Esophagus (tissue), 2 donors: Measurements from ENCODE around the gene CES1. TPM values are rescaled to one million over a fixed set of nuclear protein-coding genes. Genes with fewer than 3 reads are reported as not detected.
"Not testable (repeated sequence)": the region's sequence is repeated elsewhere in the genome, so short reads cannot be mapped to it uniquely, and the experiment has no call there.

ENCODE experiments used
- H3K27ac ChIP-seq, 2 donors: one replicate each; pipeline ENCODE4 v1.5.1; 2013; ENCODE audit warnings: low read depth in 2 of 2, mild to moderate bottlenecking in 2 of 2, inconsistent platforms in 1 of 2, low read length in 1 of 2, moderate library complexity in 1 of 2
- H3K27me3 ChIP-seq, 2 donors: one replicate each; pipeline ENCODE4 v1.6.1; 2013; ENCODE audit warnings: low read length in 2 of 2, control low read depth in 1 of 2, mild to moderate bottlenecking in 1 of 2; ENCODE audit not compliant: insufficient read depth in 2 of 2, control insufficient read depth in 1 of 2
- H3K36me3 ChIP-seq, 2 donors: one replicate each; pipeline ENCODE4 v1.6.1; 2013; ENCODE audit warnings: low read length in 1 of 2; ENCODE audit not compliant: control insufficient read depth in 2 of 2, insufficient read depth in 2 of 2
- H3K4me1 ChIP-seq, 2 donors: one replicate each; pipeline ENCODE4 v1.6.1; 2013; ENCODE audit warnings: low read length in 1 of 2; ENCODE audit not compliant: control insufficient read depth in 2 of 2, insufficient read depth in 2 of 2
- H3K4me3 ChIP-seq, 2 donors: one replicate each; pipeline ENCODE4 v1.5.1; 2013; ENCODE audit warnings: low read length in 2 of 2, mild to moderate bottlenecking in 2 of 2, low read depth in 1 of 2, moderate library complexity in 1 of 2
- H3K9me3 ChIP-seq, 2 donors: one replicate each; pipeline ENCODE4 v1.6.1; 2013; ENCODE audit warnings: mild to moderate bottlenecking in 2 of 2, low read depth in 1 of 2, low read length in 1 of 2, moderate library complexity in 1 of 2; ENCODE audit not compliant: control insufficient read depth in 2 of 2, insufficient read depth in 1 of 2
- WGBS, 2 donors: extraction: QIAGEN DNeasy Blood & Tissue Kit; methylation state at CpG; one replicate each; pipeline ENCODE4 v1.1.7; 2013; 5-methylcytosine and 5-hydroxymethylcytosine counted together
- polyA plus RNA-seq, 2 donors: library from polyadenylated mRNA; stranded (reverse); fragments of 200-250 nt; gene quantifications; one replicate each; pipeline ENCODE4 v1.2.3, GENCODE V29; 2013
- donor health status: healthy with polysubstance abuse.
- donor health status: Bipolar disorder and iron deficiency.

Gene CES1
- polyA plus RNA-seq, 2 donors: 11.7 to 48.1 TPM

GRCh38 chr16:55781456-55781855 is 51.4 kb downstream of the CES1 start:
- not testable (repeated sequence) for H3K9me3 ChIP-seq, H3K27ac ChIP-seq, H3K27me3 ChIP-seq, H3K4me1 ChIP-seq, H3K36me3 ChIP-seq, H3K4me3 ChIP-seq
- WGBS, 2 donors: 86% methylated on average over 8 of the region's 8 CpGs

DNA sequence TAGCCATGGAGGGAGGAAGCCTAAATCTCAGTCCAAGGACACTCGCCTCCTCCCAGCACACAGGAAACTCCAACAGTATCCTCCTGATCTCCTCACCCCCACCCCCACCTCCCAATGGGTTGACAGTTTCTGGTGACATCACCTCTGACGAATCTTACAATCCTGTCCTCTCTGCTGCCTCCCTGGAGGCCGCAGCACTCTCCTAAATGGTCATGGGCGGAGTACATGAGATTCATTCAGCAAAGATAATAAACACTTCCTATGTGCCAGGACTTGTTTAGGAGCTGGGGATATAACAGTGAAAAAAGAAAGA is 52.8 kb downstream of the CES1 start:
- H3K4me3 ChIP-seq, H3K9me3 ChIP-seq, H3K36me3 ChIP-seq, H3K27me3 ChIP-seq, H3K4me1 ChIP-seq, H3K27ac ChIP-seq: not testable (repeated sequence)
- 62 to 66% methylated on average over 4 of the region's 4 CpGs for WGBS, 2 donors

DNA sequence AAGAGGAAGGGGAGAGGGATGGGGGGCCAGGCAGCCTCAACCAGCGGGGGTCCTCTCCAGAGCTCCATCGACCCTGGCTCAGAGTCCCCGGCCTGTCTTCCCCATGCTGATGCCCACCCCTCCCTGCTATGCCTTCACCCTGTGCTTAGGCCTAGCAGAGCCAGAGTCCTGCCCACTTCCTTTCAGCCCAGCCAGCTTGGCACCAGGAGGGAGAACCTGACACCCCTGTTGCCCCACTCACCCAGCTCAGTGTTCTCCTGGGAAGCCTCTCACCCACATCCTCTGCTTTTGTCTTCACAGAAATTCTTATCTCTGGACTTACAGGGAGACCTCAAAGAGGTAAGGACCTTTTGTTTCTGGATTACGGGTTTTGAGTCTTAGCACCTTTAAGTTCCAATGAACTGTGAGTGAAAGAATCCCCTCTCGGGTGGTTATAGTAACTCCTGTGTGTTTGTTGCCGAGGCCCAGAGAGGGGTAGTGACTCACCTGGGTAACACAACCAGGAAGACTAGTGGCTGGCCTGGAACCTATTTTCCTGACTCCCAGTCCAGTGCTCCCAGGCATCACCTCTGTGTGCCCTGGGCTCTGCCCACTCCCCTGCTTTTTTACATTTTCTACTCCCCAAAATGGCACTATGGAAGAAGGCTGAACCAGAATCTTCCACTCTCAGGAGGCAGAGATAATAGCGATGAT is 53.3 kb downstream of the CES1 start:
- no peaks in the 10 kb centered on the region for H3K4me1 ChIP-seq
- WGBS, 2 donors: 67 to 82% methylated on average over 7 of the region's 7 CpGs
- H3K4me3 ChIP-seq: no peak overlapping the region
- H3K27ac ChIP-seq: no peak overlapping the region
- no peaks in the 10 kb centered on the region for H3K36me3 ChIP-seq
- H3K9me3 ChIP-seq: no peaks in the 10 kb centered on the region
- H3K27me3 ChIP-seq: no peaks in the 10 kb centered on the region

DNA sequence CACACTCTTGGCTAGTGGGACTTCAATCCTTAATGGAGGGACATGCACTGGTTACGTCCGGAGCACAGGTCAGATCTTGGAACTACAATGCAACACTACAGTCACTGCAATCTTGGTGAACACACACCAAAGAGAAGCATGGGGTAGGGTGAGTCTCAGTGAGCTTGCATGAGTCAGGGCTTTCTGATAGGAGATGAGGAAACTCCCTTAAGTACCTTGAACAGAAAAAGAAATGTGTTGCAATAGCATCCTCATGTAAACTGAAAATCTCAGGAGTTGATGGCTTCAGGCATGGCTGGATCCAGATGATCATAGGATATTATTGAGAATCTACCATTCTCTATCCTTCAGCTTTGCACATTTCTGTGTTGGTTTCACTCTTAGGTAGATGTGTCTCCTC is 54.1 kb downstream of the CES1 start:
- no peaks in the 10 kb centered on the region for H3K27me3 ChIP-seq
- WGBS, 2 donors: 92 to 93% methylated on average over 2 of the region's 2 CpGs
- no peak overlapping the region for H3K27ac ChIP-seq

GRCh38 chr16:55775857-55776256 is 57.0 kb downstream of the CES1 start:
- Histone ChIP-seq H3K9me3 (no peaks in the 10 kb centered on the region), H3K27me3 (no peaks in the 10 kb centered on the region), H3K27ac (no peak overlapping the region), H3K4me3 (no peak overlapping the region), H3K36me3 (no peaks in the 10 kb centered on the region), H3K4me1 (no peaks in the 10 kb centered on the region)
- WGBS, 2 donors: 56 to 64% methylated on average over 4 of the region's 4 CpGs

More for the DNA sequence above, 54.1 kb downstream of the CES1 start:
- Histone ChIP-seq H3K9me3 (no peaks in the 10 kb centered on the region), H3K36me3 (no peaks in the 10 kb centered on the region), H3K4me1 (no peaks in the 10 kb centered on the region), H3K4me3 (no peak overlapping the region)

DNA sequence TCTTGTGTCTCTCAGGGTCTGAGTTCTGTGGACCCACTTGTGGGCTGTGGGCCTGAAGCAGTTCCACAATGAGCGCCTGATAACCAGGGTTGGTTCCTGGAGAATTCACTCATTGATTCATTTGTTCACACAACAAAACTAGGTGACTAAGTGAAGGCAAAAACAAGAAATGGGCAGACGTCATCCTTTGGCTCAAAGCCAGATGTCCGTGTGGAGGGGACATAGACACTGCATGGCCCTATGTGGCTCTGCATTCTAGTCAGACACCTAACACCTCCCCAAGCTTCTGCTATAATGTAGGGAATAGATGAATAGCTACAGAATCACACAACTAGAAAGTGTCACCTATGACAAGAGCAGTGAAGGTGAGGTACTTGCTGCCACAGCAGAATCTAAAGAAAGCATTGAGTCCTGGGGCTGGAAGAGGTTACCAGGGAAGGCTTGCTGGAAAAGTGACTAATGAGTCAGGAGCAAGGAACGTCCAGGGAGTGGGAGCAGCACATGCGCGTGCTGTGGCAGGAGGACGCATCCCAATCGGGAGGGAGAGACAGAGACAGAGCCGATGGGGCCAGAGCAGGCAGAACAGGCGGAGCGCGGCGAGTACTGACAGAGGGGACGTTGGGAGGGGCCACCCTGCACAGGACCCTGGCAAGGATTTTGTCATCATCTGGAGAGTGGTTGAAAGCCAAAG is 58.9 kb downstream of the CES1 start:
- Histone ChIP-seq H3K27me3 (peaks cover 0 to 2% of the 10 kb centered on the region in 2 donors), H3K4me1 (no peaks in the 10 kb centered on the region), H3K36me3 (no peaks in the 10 kb centered on the region), H3K4me3 (no peak overlapping the region), H3K27ac (no peak overlapping the region), H3K9me3 (no peaks in the 10 kb centered on the region)
- WGBS, 2 donors: 55 to 61% methylated on average over 14 of the region's 14 CpGs

DNA sequence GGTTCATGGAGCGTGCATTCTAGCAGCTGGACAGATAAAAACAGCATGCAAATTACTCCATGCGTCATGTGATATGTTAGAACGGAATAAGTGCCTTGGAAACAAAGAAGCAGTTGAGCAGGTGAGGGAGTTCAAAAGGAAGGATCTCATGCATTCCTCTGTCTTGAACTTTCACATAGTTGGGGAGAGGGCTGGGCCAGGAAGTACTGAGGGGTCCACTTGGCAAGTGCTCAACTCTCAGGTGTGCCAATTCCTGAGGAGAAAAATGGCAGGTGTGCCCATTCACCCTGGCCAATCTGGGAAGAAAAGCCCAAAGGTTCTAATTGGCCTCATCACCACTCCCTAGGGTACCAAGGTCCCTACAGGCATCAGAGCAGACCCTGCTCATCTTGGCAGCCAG is 67.7 kb downstream of the CES1 start:
- H3K27me3 ChIP-seq: no peaks in the 10 kb centered on the region
- 30 to 53% methylated on average over 3 of the region's 3 CpGs for WGBS, 2 donors
- H3K27ac ChIP-seq: no peak overlapping the region

GRCh38 chr16:55760310-55761001 is 72.4 kb downstream of the CES1 start:
- no peaks in the 10 kb centered on the region for H3K9me3 ChIP-seq
- no peak overlapping the region for H3K27ac ChIP-seq
- no peak overlapping the region for H3K4me3 ChIP-seq
- no peaks in the 10 kb centered on the region for H3K4me1 ChIP-seq
- no peaks in the 10 kb centered on the region for H3K36me3 ChIP-seq
- WGBS, 2 donors: 31 to 43% methylated on average over 30 of the region's 30 CpGs
- no peaks in the 10 kb centered on the region for H3K27me3 ChIP-seq

More for the DNA sequence above, 67.7 kb downstream of the CES1 start:
- Histone ChIP-seq H3K36me3 (no peaks in the 10 kb centered on the region), H3K9me3 (no peaks in the 10 kb centered on the region), H3K4me3 (no peak overlapping the region), H3K4me1 (no peaks in the 10 kb centered on the region)

DNA sequence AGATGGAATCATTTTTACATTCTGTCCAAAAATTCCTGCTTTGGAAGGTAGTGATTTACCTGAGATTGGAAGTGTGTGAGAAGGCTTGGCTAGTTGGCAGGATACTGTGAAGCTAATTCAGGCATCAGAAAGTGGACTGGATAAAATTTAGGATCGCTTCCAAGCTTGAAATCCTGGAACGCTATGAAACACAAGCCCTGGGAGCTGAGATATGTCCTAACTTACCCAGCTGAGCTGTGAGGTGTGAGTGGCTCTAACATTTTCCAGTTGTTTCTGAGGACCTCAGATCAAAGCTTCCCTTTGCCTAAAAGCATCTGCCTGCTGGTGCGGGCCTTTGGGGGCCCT is 73.0 kb downstream of the CES1 start:
- H3K4me3 ChIP-seq, H3K4me1 ChIP-seq, H3K36me3 ChIP-seq, H3K27me3 ChIP-seq, H3K27ac ChIP-seq, H3K9me3 ChIP-seq: not testable (repeated sequence)
- 45 to 49% methylated on average over 3 of the region's 3 CpGs for WGBS, 2 donors
